HepG2 (cell line): ENCODE measurements around the gene NPHP4. TPM values are rescaled to one million over a fixed set of nuclear protein-coding genes. Genes with fewer than 3 reads are reported as not detected.
A peak's percentile ranks its signal among the peaks of the same experiment; 100 is the strongest.

ENCODE experiments used
- ADNP ChIP-seq: sonication (generic); formaldehyde crosslinking; IDR thresholded peaks from 2 replicates; pipeline ENCODE4 v1.4.0; 2020; ENCODE audit warnings: missing genetic modification reagents
- CBX1 ChIP-seq: IDR thresholded peaks from one replicate; pipeline ENCODE4 v1.6.1; 2016; ENCODE audit warnings: antibody characterized with exemption, low read depth
- CTCF ChIP-seq: sonication (generic); formaldehyde crosslinking; IDR thresholded peaks from 2 replicates; pipeline ENCODE4 v1.5.0; 2020; ENCODE audit warnings: mild to moderate bottlenecking, missing genetic modification reagents, moderate library complexity
- E2F5 ChIP-seq: sonication (generic); formaldehyde crosslinking; conservative IDR thresholded peaks from 2 replicates; pipeline ENCODE4 v1.4.0; 2020; ENCODE audit warnings: missing genetic modification reagents
- ELF1 ChIP-seq: sonication (generic); formaldehyde crosslinking; IDR thresholded peaks from 2 replicates; pipeline ENCODE4 v1.4.0; 2020; ENCODE audit warnings: missing genetic modification reagents
- HES4 ChIP-seq: sonication (generic); formaldehyde crosslinking; IDR thresholded peaks from 2 replicates; pipeline ENCODE4 v1.9.0; 2021; ENCODE audit warnings: mild to moderate bottlenecking, missing genetic modification reagents, borderline replicate concordance
- HNF4A ChIP-seq: sonication (generic); formaldehyde crosslinking; IDR thresholded peaks from 2 replicates; pipeline ENCODE4 v1.4.0; 2020; ENCODE audit warnings: missing genetic modification reagents
- IKZF4 ChIP-seq: sonication (generic); formaldehyde crosslinking; IDR thresholded peaks from 2 replicates; pipeline ENCODE4 v1.5.1; 2020; ENCODE audit warnings: borderline replicate concordance, mild to moderate bottlenecking, low read depth, missing genetic modification reagents; ENCODE audit errors: not compliant biosample characterization
- KLF16 ChIP-seq, 2 experiments: sonication (generic) in 1 of 2; formaldehyde crosslinking in 1 of 2; IDR thresholded peaks; 2 replicates each; pipeline versions ENCODE4 v1.6.1 to v1.8.0; 2016 to 2023; ENCODE audit warnings: missing genetic modification reagents in 2 of 2, missing compliant biosample characterization in 1 of 2
- NR2C2 ChIP-seq: sonication (generic); formaldehyde crosslinking; IDR thresholded peaks from 2 replicates; pipeline ENCODE4 v1.4.0; 2020; ENCODE audit warnings: missing genetic modification reagents, mild to moderate bottlenecking, moderate library complexity, borderline replicate concordance
- PAWR ChIP-seq: sonication (generic); formaldehyde crosslinking; IDR thresholded peaks from 2 replicates; pipeline ENCODE4 v1.4.0; 2020; ENCODE audit warnings: missing genetic modification reagents, mild to moderate bottlenecking, borderline replicate concordance
- PHF8 ChIP-seq: sonication (generic); formaldehyde crosslinking; IDR thresholded peaks from 2 replicates; pipeline ENCODE4 v1.5.0; 2020; ENCODE audit warnings: missing genetic modification reagents
- RARG ChIP-seq: sonication (generic); formaldehyde crosslinking; IDR thresholded peaks from 2 replicates; pipeline ENCODE4 v1.4.0; 2020; ENCODE audit warnings: low read depth, mild to moderate bottlenecking, missing genetic modification reagents
- REL ChIP-seq: sonication (generic); formaldehyde crosslinking; conservative IDR thresholded peaks from 2 replicates; pipeline ENCODE4 v1.8.0; 2022; ENCODE audit warnings: mild to moderate bottlenecking, missing genetic modification reagents, moderate library complexity
- RFX5 ChIP-seq: IDR thresholded peaks from 2 replicates; pipeline ENCODE4 v1.6.1; 2011; ENCODE audit warnings: low read depth, low read length, improper control_type of control experiment
- SALL1 ChIP-seq: sonication (generic); formaldehyde crosslinking; IDR thresholded peaks from 2 replicates; pipeline ENCODE4 v1.8.0; 2022; ENCODE audit warnings: mild to moderate bottlenecking, missing genetic modification reagents
- SNRNP70 ChIP-seq: fragments of 200-400 bp; formaldehyde crosslinking; IDR thresholded peaks from 2 replicates; pipeline ENCODE4 v1.6.1; 2017; ENCODE audit warnings: mild to moderate bottlenecking, low read depth, low read length, moderate library complexity
- TMF1 ChIP-seq: sonication (generic); formaldehyde crosslinking; IDR thresholded peaks from 2 replicates; pipeline ENCODE4 v1.8.1; 2022; ENCODE audit warnings: low read depth, missing genetic modification reagents
- XRCC5 ChIP-seq: fragments of 200-400 bp; formaldehyde crosslinking; optimal IDR thresholded peaks from 2 replicates; pipeline ENCODE3; 2017; ENCODE audit warnings: mild to moderate bottlenecking, low read length
- YEATS4 ChIP-seq: sonication (generic); formaldehyde crosslinking; IDR thresholded peaks from 2 replicates; pipeline ENCODE4 v1.4.0; 2020; ENCODE audit warnings: missing genetic modification reagents, borderline replicate concordance
- ZBTB7A ChIP-seq: sonication (generic); formaldehyde crosslinking; IDR thresholded peaks from 2 replicates; pipeline ENCODE4 v1.8.0; 2022; ENCODE audit warnings: mild to moderate bottlenecking, missing genetic modification reagents
- ZFP82 ChIP-seq: sonication (generic); formaldehyde crosslinking; IDR thresholded peaks from 2 replicates; pipeline ENCODE4 v1.5.1; 2020; ENCODE audit warnings: mild to moderate bottlenecking, missing genetic modification reagents, borderline replicate concordance
- ZNF12 ChIP-seq: sonication (generic); formaldehyde crosslinking; IDR thresholded peaks from 2 replicates; pipeline ENCODE4 v1.5.0; 2020; ENCODE audit warnings: missing genetic modification reagents
- ZNF33B ChIP-seq: sonication (generic); formaldehyde crosslinking; IDR thresholded peaks from 2 replicates; pipeline ENCODE4 v1.5.1; 2020; ENCODE audit warnings: mild to moderate bottlenecking, missing genetic modification reagents
- polyA plus RNA-seq, 8 experiments: library from polyadenylated mRNA; depleted of rRNA in 3 of 8; stranded (reverse) in 7 of 8; unstranded in 1 of 8; fragments of >200 nt; fragmentation: Illumina TruSeq in 4 of 8; extraction: Trizol in 4 of 8; gene quantifications; 2 replicates each; pipeline versions ENCODE4 v1.2.1 to v1.2.3, GENCODE V29; 2011 to 2016; ENCODE audit warnings: low read depth in 4 of 8, missing spikeins in 1 of 8, mixed read lengths in 1 of 8; ENCODE audit not compliant: insufficient read depth in 1 of 8
- total RNA-seq, 5 experiments: library from RNA; depleted of rRNA; stranded (reverse); fragments of >200 nt; fragmentation: Illumina TruSeq; extraction: Trizol; gene quantifications; 2 replicates each; pipeline ENCODE4 v1.2.3, GENCODE V29; 2016; ENCODE audit warnings: low read depth in 1 of 5
- TF ChIP-seq, protein P1 (sequence below): sonication (generic); formaldehyde crosslinking; IDR thresholded peaks from 2 replicates; pipeline ENCODE4 v1.8.1; 2023; ENCODE audit warnings: mild to moderate bottlenecking, missing genetic modification reagents, borderline replicate concordance
- TF ChIP-seq, protein P2 (sequence below): sonication (generic); formaldehyde crosslinking; IDR thresholded peaks from 2 replicates; pipeline ENCODE4 v1.4.0; 2020; ENCODE audit warnings: missing genetic modification reagents

NPHP4 gene
- total and polyA plus RNA-seq, 2 of the 13 experiments (the other 11 are each of a cell fraction or from before 2014, with no cell fraction given): 4.4 to 6.8 TPM

- no peak for TF ChIP-seq ADNP (CRISPR knock-in tag)
- peak; percentile 14 for TF ChIP-seq IKZF4 (CRISPR knock-in tag)
- TF ChIP-seq KLF16 (CRISPR knock-in tag; IDR thresholded peaks at IDR 0.05): peak in 1 of 2 experiments; percentile 24; a peak in 1 of 4 replicates
- 0 out of 2 replicates have a peak, but pooled peaks have one; percentile 45 for TF ChIP-seq TMF1 (CRISPR knock-in tag)
- TF ChIP-seq NR2C2 (CRISPR knock-in tag): peak; percentile 93
- peak; percentile 69 for TF ChIP-seq PHF8 (CRISPR knock-in tag)
- TF ChIP-seq RARG (CRISPR knock-in tag): no peak
- TF ChIP-seq, protein P1, sequence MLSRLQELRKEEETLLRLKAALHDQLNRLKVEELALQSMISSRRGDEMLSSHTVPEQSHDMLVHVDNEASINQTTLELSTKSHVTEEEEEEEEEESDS (CRISPR knock-in tag): 0 out of 2 replicates have a peak, but pooled peaks have one; percentile 13
- TF ChIP-seq SALL1 (CRISPR knock-in tag): peak; percentile 70; the same call in 1 of the 2 replicates
- peak; percentile 48; the same call in 1 of the 2 replicates for TF ChIP-seq ZNF33B (CRISPR knock-in tag)
- no peak for TF ChIP-seq CBX1
- TF ChIP-seq HES4 (CRISPR knock-in tag): 0 out of 2 replicates have a peak, but pooled peaks have one; percentile 23
- no peak; the same call in none of the 2 replicates for TF ChIP-seq E2F5 (CRISPR knock-in tag)
- TF ChIP-seq HNF4A: 0 out of 2 replicates have a peak, but pooled peaks have one; percentile 19
- peak; percentile 47 for TF ChIP-seq CTCF (CRISPR knock-in tag)
- peak; percentile 45; the same call in 1 of the 2 replicates for TF ChIP-seq ZNF12
- TF ChIP-seq YEATS4 (CRISPR knock-in tag): peak; percentile 55; the same call in 1 of the 2 replicates
- TF ChIP-seq ELF1 (CRISPR knock-in tag): peak; percentile 71
- TF ChIP-seq, protein P2, sequence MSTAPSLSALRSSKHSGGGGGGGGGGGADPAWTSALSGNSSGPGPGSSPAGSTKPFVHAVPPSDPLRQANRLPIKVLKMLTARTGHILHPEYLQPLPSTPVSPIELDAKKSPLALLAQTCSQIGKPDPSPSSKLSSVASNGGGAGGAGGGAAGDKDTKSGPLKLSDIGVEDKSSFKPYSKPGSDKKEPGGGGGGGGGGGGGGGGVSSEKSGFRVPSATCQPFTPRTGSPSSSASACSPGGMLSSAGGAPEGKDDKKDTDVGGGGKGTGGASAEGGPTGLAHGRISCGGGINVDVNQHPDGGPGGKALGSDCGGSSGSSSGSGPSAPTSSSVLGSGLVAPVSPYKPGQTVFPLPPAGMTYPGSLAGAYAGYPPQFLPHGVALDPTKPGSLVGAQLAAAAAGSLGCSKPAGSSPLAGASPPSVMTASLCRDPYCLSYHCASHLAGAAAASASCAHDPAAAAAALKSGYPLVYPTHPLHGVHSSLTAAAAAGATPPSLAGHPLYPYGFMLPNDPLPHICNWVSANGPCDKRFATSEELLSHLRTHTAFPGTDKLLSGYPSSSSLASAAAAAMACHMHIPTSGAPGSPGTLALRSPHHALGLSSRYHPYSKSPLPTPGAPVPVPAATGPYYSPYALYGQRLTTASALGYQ: 0 out of 2 replicates have a peak, but pooled peaks have one; percentile 24
- TF ChIP-seq RFX5: peak; percentile 88
- peak; percentile 37 for TF ChIP-seq XRCC5
- TF ChIP-seq SNRNP70: no peak
- peak; percentile 81; the same call in 1 of the 2 replicates for TF ChIP-seq REL
- no peak for TF ChIP-seq ZFP82 (CRISPR knock-in tag)
- TF ChIP-seq PAWR (CRISPR knock-in tag): no peak
- no peak for TF ChIP-seq ZBTB7A
Observed at GRCh38 chr1:5992026-5992813, at the start of gene NPHP4 (continued).
